Measurements from ENCODE around the gene UBR2. TPM values are rescaled to one million over a fixed set of nuclear protein-coding genes. Genes with fewer than 3 reads are reported as not detected.

UBR2 gene
- total RNA-seq, 4 donors from 2014 or later = 29.2 to 39.5 (median 30.6) TPM

DNA sequence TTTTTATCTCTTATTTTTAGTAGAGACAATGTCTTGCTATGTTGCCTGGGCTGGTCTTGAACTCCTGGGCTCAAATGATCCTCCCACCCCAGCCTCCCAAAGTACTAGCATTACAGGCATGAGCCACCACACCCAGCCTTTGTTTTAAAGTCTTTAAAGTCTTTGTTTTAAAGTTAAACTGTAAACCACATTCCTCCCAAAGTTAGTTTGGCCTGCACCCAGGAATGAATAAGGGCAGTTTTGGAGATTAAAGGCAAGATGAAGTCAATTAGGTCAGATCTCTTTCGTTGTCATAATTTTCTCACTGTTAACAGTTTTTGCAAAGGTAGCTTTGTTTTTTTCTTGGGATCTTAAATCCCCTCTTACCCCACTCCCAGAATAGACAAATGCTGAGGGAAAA, 63.8 kb downstream of the UBR2 start:
- TF ChIP-seq CTCF (IDR thresholded peaks at IDR 0.05) (no peak), POLR2A (IDR thresholded peaks at IDR 0.05) (no peak), EP300 (IDR thresholded peaks at IDR 0.05) (no peak)
- no peak overlapping the region for H3K4me3 ChIP-seq
- H3K9me3 ChIP-seq = no peaks in the 10 kb centered on the region
- peaks cover 0 to 11% (median 0%) of the 10 kb centered on the region in 4 donors for H3K4me1 ChIP-seq
- H3K36me3 ChIP-seq = peaks cover 0 to 51% (median 7%) of the 10 kb centered on the region in 3 donors
- no peak for DNase-seq (ENCODE audit: low spot score in 2 of 2)
- no peaks in the 10 kb centered on the region for H3K27me3 ChIP-seq
- 28 to 33% methylated on average over 1 of the region's 1 CpG for WGBS, 2 donors
- no peak overlapping the region for H3K27ac ChIP-seq

DNA sequence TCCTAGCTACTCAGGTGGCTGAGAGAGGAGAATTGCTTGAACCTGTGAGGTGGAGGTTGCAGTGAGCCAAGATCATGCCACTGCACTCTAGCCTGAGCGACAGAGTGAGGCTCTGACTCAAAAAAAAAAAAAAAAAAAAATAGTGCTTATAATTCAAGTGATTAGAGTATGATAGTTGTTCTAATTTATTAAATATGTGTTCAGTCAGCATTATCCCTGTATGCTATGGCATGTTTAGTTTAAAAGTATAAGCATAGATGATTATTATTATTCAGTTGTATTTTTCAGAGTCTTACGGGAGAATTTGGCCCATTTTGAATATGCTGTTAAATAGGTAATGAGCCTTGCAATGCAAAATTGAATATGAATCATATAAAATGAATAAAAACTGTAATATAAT, 64.8 kb downstream of the UBR2 start:
- no peak overlapping the region for H3K27ac ChIP-seq
- no peak overlapping the region for H3K4me3 ChIP-seq
- peaks cover 0 to 55% (median 0%) of the 10 kb centered on the region in 3 donors for H3K36me3 ChIP-seq
- TF ChIP-seq POLR2A (IDR thresholded peaks at IDR 0.05) (no peak), EP300 (IDR thresholded peaks at IDR 0.05) (no peak), CTCF (IDR thresholded peaks at IDR 0.05) (no peak)
- H3K27me3 ChIP-seq = no peaks in the 10 kb centered on the region
- peaks cover 0 to 11% (median 0%) of the 10 kb centered on the region in 4 donors for H3K4me1 ChIP-seq
- no peak for DNase-seq (ENCODE audit: low spot score in 2 of 2)
- 96 to 100% methylated on average over 2 of the region's 2 CpGs for WGBS, 2 donors
- no peaks in the 10 kb centered on the region for H3K9me3 ChIP-seq

GRCh38 chr6:42629845-42630244, 66.0 kb downstream of the UBR2 start:
- TF ChIP-seq CTCF (IDR thresholded peaks at IDR 0.05) = no peak
- no peak for TF ChIP-seq POLR2A (IDR thresholded peaks at IDR 0.05)
- no peak for TF ChIP-seq EP300 (IDR thresholded peaks at IDR 0.05)
- Histone ChIP-seq H3K36me3 (peaks cover 0 to 57% (median 5%) of the 10 kb centered on the region in 3 donors), H3K27ac (no peak overlapping the region), H3K27me3 (no peaks in the 10 kb centered on the region), H3K4me3 (no peak overlapping the region), H3K9me3 (no peaks in the 10 kb centered on the region), H3K4me1 (peaks cover 0 to 8% (median 0%) of the 10 kb centered on the region in 4 donors)
- WGBS, 2 donors = 89 to 92% methylated on average over 5 of the region's 5 CpGs
- no peak for DNase-seq (ENCODE audit: low spot score in 2 of 2)

DNA sequence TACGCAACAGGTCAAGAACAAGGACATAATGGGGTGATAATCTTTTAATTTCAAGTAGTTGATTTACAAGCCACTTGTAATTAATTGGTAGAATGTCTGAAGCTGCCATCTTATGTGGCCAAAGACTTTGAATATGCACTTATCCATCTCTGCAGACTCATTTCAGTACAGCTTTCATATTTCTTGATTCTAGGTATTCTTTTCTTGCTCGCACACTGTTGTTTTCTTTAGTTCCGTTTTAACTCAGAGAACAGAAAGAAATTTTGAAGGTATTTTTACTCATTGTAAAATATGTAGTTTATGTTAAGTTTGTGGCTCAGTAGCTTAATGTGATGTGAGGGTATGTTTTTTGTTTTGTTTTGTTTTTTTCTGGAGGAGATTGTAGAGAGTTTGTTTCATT, 73.9 kb downstream of the UBR2 start:
- TF ChIP-seq EP300 (IDR thresholded peaks at IDR 0.05) (no peak), POLR2A (IDR thresholded peaks at IDR 0.05) (no peak), CTCF (IDR thresholded peaks at IDR 0.05) (no peak)

DNA sequence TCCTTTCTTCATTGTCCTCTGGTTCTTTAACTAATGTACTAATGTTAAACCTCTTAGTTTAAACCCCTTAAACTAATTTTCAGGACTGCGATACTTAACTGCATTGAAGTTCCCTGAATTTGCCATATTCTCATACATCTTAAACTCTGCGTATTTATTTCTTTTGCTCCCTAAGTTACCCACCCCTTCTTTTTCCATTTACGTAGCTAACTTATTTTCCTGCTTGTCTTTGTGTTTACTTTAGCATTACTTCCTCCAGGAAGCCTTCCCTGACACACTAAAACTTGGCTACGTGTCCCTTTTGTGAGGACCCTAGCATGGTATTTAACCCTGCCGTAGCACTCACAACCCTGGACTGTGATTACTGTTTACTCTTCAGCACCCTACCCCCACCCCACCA, 79.0 kb downstream of the UBR2 start:
- DNase-seq (ENCODE audit: low spot score in 2 of 2) = no peak
- H3K36me3 ChIP-seq = peaks cover 4 to 90% (median 20%) of the 10 kb centered on the region in 3 donors
- no peaks in the 10 kb centered on the region for H3K9me3 ChIP-seq
- WGBS, 2 donors = 90 to 91% methylated on average over 5 of the region's 5 CpGs
- no peaks in the 10 kb centered on the region for H3K4me1 ChIP-seq
- TF ChIP-seq CTCF (IDR thresholded peaks at IDR 0.05) (no peak), EP300 (IDR thresholded peaks at IDR 0.05) (no peak), POLR2A (IDR thresholded peaks at IDR 0.05) (no peak)
- H3K27ac ChIP-seq = no peak overlapping the region
- H3K27me3 ChIP-seq = no peaks in the 10 kb centered on the region
- no peak overlapping the region for H3K4me3 ChIP-seq

More for the DNA sequence above, 73.9 kb downstream of the UBR2 start:
- DNase-seq (ENCODE audit: low spot score in 2 of 2) = no peak
- no peaks in the 10 kb centered on the region for H3K27me3 ChIP-seq
- 90 to 92% methylated on average over 3 of the region's 3 CpGs for WGBS, 2 donors
- H3K9me3 ChIP-seq = no peaks in the 10 kb centered on the region
- no peaks in the 10 kb centered on the region for H3K4me1 ChIP-seq
- H3K36me3 ChIP-seq = peaks cover 0 to 85% (median 13%) of the 10 kb centered on the region in 3 donors
- H3K4me3 ChIP-seq = no peak overlapping the region
- H3K27ac ChIP-seq = no peak overlapping the region

Measured in tibial nerve (tissue), 4 donors.